ENCODE measurements around the gene SLC13A5.
"Not testable (repeated sequence)": the region's sequence is repeated elsewhere in the genome, so short reads cannot be mapped to it uniquely, and the experiment has no call there.

Gene SLC13A5

DNA sequence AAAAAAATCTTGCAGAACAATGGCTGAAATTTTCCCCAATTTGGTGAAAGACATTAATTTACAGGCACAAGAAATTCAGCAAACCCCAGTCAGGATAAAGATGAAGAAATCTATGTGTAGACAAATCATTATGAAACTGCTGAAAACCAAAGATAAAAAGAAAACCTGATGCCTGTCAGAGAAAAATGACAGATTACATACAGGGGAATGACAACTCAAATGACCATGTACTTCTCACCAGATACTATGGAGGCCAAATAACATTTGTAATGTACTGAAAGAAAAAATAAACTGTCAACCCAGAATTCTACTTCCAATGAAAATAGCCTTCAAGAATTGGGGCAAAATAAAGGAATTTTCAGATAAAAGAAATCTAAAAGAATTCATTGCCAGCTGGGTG, 35.4 kb upstream of the SLC13A5 start:
- Histone ChIP-seq H3K4me1 (ENCODE audit: control insufficient read depth, insufficient read depth, low read length) (peaks cover 4% of the 10 kb centered on the region; the same call in 1 of the 2 replicates), H3K36me3 (ENCODE audit: control insufficient read depth, insufficient read depth, low read length) (no peaks in the 10 kb centered on the region), H3K27ac (ENCODE audit: low read length) (no peak overlapping the region), H3K9me3 (ENCODE audit: control insufficient read depth, insufficient read depth, low read length) (no peaks in the 10 kb centered on the region; the same call in 1 of the 2 replicates), H3K4me3 (ENCODE audit: low read length) (no peak overlapping the region), H3K27me3 (ENCODE audit: control insufficient read depth, insufficient read depth, low read length) (no peaks in the 10 kb centered on the region)
- DNase-seq (ENCODE audit: low read depth, low spot score): no peak

DNA sequence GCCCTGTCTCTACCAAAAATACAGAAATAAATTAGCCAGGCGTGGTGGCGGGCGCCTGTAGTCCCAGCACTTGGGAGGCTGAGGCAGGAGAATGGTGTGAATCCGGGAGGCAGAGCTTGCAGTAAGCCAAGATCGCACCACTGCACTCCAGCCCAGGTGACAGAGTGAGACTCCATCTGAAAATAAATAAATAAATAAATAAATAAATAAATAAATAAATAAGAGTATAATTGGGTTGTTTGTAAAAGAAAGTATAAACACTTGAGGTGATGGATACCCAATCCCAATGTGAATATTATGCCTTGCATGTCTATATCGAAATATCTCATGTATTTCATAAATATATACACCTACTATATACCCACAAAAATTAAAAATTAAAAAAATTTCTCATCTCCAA, 33.5 kb upstream of the SLC13A5 start:
- H3K27ac ChIP-seq (ENCODE audit: low read length); H3K36me3 ChIP-seq (ENCODE audit: control insufficient read depth, insufficient read depth, low read length); H3K4me3 ChIP-seq (ENCODE audit: low read length); H3K9me3 ChIP-seq (ENCODE audit: control insufficient read depth, insufficient read depth, low read length); H3K4me1 ChIP-seq (ENCODE audit: control insufficient read depth, insufficient read depth, low read length); DNase-seq (ENCODE audit: low read depth, low spot score); H3K27me3 ChIP-seq (ENCODE audit: control insufficient read depth, insufficient read depth, low read length): not testable (repeated sequence)
- WGBS (ENCODE audit: insufficient coverage, insufficient read length): 100% methylated on average over 1 of the region's 6 CpGs

DNA sequence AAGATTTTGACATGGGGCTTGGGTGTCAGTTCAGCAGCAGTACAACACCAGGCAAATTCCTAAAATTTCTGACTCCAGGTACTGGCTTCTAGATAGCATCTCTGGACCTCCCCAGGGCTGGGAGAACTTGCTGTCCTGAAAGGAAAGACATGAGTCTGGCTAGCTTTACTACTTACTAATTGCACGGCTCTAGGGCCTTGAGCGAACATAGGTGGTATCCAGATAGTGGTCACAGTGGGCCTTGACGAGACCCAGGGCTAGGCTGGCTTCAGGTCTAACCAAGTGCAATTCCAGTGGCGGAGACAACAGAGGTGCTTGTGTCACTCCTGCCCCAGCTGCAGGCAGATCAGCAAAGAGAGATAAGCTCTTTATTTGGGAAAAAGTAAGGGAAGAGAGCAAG, 16.4 kb upstream of the SLC13A5 start:
- no peaks in the 10 kb centered on the region for H3K4me1 ChIP-seq (ENCODE audit: control insufficient read depth, insufficient read depth, low read length)
- H3K36me3 ChIP-seq (ENCODE audit: control insufficient read depth, insufficient read depth, low read length): no peaks in the 10 kb centered on the region
- no peak overlapping the region for H3K4me3 ChIP-seq (ENCODE audit: low read length)
- WGBS (ENCODE audit: insufficient coverage, insufficient read length): no CpG with 5 or more reads among the region's 4 CpGs
- H3K9me3 ChIP-seq (ENCODE audit: control insufficient read depth, insufficient read depth, low read length): no peaks in the 10 kb centered on the region
- no peak overlapping the region for H3K27ac ChIP-seq (ENCODE audit: low read length)
- no peak for DNase-seq (ENCODE audit: low read depth, low spot score)
- H3K27me3 ChIP-seq (ENCODE audit: control insufficient read depth, insufficient read depth, low read length): no peaks in the 10 kb centered on the region

DNA sequence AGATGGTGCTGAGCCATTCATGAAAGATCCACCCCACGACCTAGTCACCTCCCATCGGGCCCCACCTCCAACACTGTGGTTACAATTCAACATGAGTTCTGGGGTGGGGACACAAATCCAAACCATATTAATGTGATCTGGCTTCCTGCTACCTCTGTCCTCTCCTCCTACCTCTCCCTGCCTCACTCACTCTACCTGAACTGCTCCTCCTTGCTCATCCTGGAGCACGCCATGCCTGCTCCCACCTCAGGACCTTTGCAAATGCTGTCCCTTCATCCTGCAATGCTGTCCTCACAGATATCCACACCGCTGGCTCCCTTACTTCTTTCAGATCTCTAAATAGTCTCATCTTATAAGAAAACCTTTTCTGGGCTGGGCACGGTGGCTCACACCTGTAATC, 10.8 kb upstream of the SLC13A5 start:
- DNase-seq (ENCODE audit: low read depth, low spot score): no peak
- Histone ChIP-seq H3K4me3 (ENCODE audit: low read length) (no peak overlapping the region), H3K27me3 (ENCODE audit: control insufficient read depth, insufficient read depth, low read length) (no peaks in the 10 kb centered on the region), H3K9me3 (ENCODE audit: control insufficient read depth, insufficient read depth, low read length) (no peaks in the 10 kb centered on the region), H3K36me3 (ENCODE audit: control insufficient read depth, insufficient read depth, low read length) (no peaks in the 10 kb centered on the region), H3K27ac (ENCODE audit: low read length) (no peak overlapping the region), H3K4me1 (ENCODE audit: control insufficient read depth, insufficient read depth, low read length) (no peaks in the 10 kb centered on the region)
- WGBS (ENCODE audit: insufficient coverage, insufficient read length): no CpG with 5 or more reads among the region's 5 CpGs

DNA sequence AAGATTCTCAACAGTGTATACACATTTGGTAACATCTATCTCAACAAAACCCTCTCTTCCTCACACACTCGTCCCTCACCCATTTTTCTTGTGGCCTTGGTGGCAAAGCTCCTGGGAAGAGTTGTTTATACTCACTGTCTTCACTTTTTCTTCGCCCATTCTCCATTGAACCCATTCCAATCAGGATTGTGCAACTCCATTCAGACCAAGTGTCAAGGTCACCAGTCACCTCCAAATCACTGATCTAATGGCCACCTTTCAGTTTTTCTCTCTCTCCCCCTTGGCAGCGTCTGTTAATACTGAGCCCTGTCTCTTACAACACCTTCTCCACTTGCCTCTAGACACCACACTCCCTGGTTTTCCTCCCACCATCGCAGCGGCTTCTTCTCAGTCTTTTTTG, 8.6 kb upstream of the SLC13A5 start:
- H3K4me1 ChIP-seq (ENCODE audit: control insufficient read depth, insufficient read depth, low read length): no peaks in the 10 kb centered on the region
- H3K4me3 ChIP-seq (ENCODE audit: low read length): no peak overlapping the region
- no peak overlapping the region for H3K27ac ChIP-seq (ENCODE audit: low read length)
- no peaks in the 10 kb centered on the region for H3K27me3 ChIP-seq (ENCODE audit: control insufficient read depth, insufficient read depth, low read length)
- H3K9me3 ChIP-seq (ENCODE audit: control insufficient read depth, insufficient read depth, low read length): no peaks in the 10 kb centered on the region
- no CpG with 5 or more reads among the region's 5 CpGs for WGBS (ENCODE audit: insufficient coverage, insufficient read length)
- no peaks in the 10 kb centered on the region for H3K36me3 ChIP-seq (ENCODE audit: control insufficient read depth, insufficient read depth, low read length)
- DNase-seq (ENCODE audit: low read depth, low spot score): no peak

DNA sequence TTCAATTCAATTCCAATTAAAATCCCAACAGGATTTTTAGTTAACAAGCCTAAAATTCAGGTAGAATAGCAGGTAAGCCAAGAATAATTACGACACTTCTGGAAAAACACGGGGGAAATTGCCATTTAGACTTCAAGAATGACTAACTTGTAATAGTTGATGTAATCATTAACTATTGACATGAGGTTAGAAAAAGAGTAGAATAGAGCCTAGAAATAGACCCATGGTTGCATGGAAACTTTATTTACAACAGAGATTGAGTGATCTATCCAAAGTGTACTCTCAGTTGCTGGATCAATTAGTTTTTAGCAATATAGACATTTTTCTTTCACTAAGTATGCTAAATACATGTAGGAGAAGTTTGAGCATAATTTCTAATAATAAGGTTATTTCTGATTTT, 3.6 kb upstream of the SLC13A5 start:
- Histone ChIP-seq H3K9me3 (ENCODE audit: control insufficient read depth, insufficient read depth, low read length) (no peaks in the 10 kb centered on the region), H3K36me3 (ENCODE audit: control insufficient read depth, insufficient read depth, low read length) (no peaks in the 10 kb centered on the region), H3K4me1 (ENCODE audit: control insufficient read depth, insufficient read depth, low read length) (no peaks in the 10 kb centered on the region), H3K27ac (ENCODE audit: low read length) (no peak overlapping the region), H3K27me3 (ENCODE audit: control insufficient read depth, insufficient read depth, low read length) (peaks cover 8% of the 10 kb centered on the region; the same call in 1 of the 2 replicates), H3K4me3 (ENCODE audit: low read length) (no peak overlapping the region)
- no peak for DNase-seq (ENCODE audit: low read depth, low spot score)
- WGBS (ENCODE audit: insufficient coverage, insufficient read length): no CpG with 5 or more reads among the region's 2 CpGs

DNA sequence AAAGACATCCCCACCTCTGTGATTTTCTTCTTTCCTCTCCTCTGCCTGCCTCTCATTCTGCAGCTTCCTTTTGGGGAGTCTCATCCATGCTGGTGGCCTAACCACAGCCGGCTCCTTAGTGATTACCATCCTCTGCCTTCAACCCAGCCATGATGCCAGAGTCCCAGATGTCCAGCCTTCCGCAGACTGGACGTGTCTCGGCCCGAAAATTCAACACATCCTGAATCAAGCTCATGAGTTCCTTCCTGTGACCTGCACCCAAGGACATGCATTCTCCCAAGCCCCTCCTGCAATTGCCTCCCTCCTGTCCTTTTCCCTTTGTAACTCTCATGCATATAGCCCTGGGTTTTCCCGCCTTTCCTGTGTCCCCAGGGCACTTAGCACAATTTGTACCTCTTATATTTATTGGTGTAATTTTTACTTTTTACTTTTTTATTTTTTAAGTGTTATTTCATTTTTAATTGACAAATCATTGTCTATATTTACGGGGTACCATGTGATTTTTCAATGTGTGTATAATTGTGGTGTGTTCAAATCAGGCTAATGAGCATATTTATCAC, 1.2 kb upstream of the SLC13A5 start:
- no peaks in the 10 kb centered on the region for H3K4me1 ChIP-seq (ENCODE audit: control insufficient read depth, insufficient read depth, low read length)

DNA sequence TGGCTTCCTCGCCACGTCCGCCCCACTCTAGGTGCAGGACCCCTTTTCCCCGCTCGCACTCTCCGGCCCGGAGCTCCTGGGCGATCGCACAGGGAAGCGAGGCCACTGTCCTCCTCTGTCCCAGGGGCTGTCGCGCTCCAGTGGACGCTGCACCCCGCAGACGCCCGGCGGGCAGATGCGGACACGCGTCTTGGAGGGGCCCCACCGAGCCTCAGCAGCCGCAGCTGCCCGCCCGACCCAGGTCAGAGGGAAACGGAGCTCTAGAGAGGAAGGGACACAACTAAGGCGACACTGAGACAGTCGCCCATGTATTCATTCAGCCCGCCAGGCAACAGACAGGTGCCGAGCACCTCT, 726 bp upstream of the SLC13A5 start:
- peak overlapping the region; percentile 59; the same call in 1 of the 2 replicates for H3K4me3 ChIP-seq (ENCODE audit: low read length)
- H3K36me3 ChIP-seq (ENCODE audit: control insufficient read depth, insufficient read depth, low read length): no peaks in the 10 kb centered on the region
- DNase-seq (ENCODE audit: low read depth, low spot score): no peak
- H3K4me1 ChIP-seq (ENCODE audit: control insufficient read depth, insufficient read depth, low read length): no peaks in the 10 kb centered on the region
- H3K27ac ChIP-seq (ENCODE audit: low read length): no peak overlapping the region
- no peaks in the 10 kb centered on the region for H3K9me3 ChIP-seq (ENCODE audit: control insufficient read depth, insufficient read depth, low read length)
- peaks cover 8% of the 10 kb centered on the region; the same call in 1 of the 2 replicates for H3K27me3 ChIP-seq (ENCODE audit: control insufficient read depth, insufficient read depth, low read length)
- no CpG with 5 or more reads among the region's 29 CpGs for WGBS (ENCODE audit: insufficient coverage, insufficient read length)

More for the DNA sequence above, 1.2 kb upstream of the SLC13A5 start:
- no peaks in the 10 kb centered on the region for H3K9me3 ChIP-seq (ENCODE audit: control insufficient read depth, insufficient read depth, low read length)
- H3K36me3 ChIP-seq (ENCODE audit: control insufficient read depth, insufficient read depth, low read length): no peaks in the 10 kb centered on the region
- no CpG with 5 or more reads among the region's 7 CpGs for WGBS (ENCODE audit: insufficient coverage, insufficient read length)
- H3K27ac ChIP-seq (ENCODE audit: low read length): no peak overlapping the region
- H3K27me3 ChIP-seq (ENCODE audit: control insufficient read depth, insufficient read depth, low read length): peaks cover 8% of the 10 kb centered on the region; the same call in 1 of the 2 replicates
- no peak for DNase-seq (ENCODE audit: low read depth, low spot score)
- H3K4me3 ChIP-seq (ENCODE audit: low read length): peak overlapping the region; percentile 59; the same call in 1 of the 2 replicates

DNA sequence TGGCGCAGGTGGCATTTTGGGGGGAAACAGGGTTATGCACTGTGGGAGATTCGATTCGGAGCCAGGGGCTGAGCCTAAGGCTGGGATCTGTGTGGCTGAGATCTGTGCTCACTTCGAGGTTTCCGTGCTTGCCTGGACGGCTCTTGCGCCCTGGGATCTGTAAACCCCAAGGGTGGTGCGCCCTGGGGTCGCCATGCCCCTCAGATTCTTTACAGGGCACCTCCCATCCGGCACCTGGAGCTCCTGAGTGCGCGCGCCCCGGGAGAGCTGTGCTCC, 377 bp downstream of the SLC13A5 start:
- Histone ChIP-seq H3K27ac (ENCODE audit: low read length) (no peak overlapping the region), H3K36me3 (ENCODE audit: control insufficient read depth, insufficient read depth, low read length) (no peaks in the 10 kb centered on the region), H3K4me3 (ENCODE audit: low read length) (peak overlapping the region; percentile 59; the same call in 1 of the 2 replicates), H3K27me3 (ENCODE audit: control insufficient read depth, insufficient read depth, low read length) (peaks cover 8% of the 10 kb centered on the region; the same call in 1 of the 2 replicates), H3K9me3 (ENCODE audit: control insufficient read depth, insufficient read depth, low read length) (no peaks in the 10 kb centered on the region), H3K4me1 (ENCODE audit: control insufficient read depth, insufficient read depth, low read length) (no peaks in the 10 kb centered on the region)
- WGBS (ENCODE audit: insufficient coverage, insufficient read length): no CpG with 5 or more reads among the region's 14 CpGs
- no peak for DNase-seq (ENCODE audit: low read depth, low spot score)

DNA sequence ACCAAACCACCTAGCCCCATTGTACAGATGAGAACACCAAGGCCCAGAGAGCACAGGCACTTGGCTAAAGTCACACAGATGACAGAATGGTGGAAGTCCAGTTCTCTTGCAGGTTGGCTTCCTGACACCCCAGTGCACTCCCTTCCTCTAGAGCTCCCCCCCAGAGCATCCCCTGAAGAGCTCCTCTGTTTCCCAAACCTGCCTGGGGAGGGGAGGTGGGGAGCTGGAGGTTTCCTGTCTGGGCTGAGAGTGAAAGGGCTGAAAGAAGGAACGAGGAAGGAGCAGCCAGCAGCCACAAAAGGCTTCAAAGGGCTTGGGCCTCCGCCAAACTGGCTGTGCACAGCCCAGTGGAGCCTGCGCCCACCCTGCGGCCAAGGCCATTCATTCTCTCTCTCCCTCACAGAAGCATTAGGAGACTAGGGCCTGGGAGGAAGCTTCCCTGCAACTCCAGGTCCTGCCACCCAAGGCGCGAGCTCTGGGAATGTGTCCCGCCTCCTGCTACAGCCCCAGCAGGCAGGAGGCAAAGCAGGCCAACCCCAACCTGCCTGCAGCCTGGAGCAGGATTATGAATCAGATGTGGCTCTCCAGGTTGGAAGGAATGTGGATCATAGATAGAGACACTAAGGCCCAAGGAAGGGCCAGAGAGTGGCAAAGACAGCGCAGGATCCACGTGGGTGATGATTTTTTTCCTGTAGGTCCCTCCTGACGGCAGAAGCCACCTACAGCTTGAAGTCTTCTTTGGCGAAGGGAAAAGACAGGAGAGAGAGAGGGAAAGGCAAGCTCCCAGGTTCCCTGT, 913 bp downstream of the SLC13A5 start:
- Histone ChIP-seq H3K4me1 (ENCODE audit: control insufficient read depth, insufficient read depth, low read length) (no peaks in the 10 kb centered on the region), H3K9me3 (ENCODE audit: control insufficient read depth, insufficient read depth, low read length) (no peaks in the 10 kb centered on the region), H3K36me3 (ENCODE audit: control insufficient read depth, insufficient read depth, low read length) (no peaks in the 10 kb centered on the region), H3K27me3 (ENCODE audit: control insufficient read depth, insufficient read depth, low read length) (peaks cover 8% of the 10 kb centered on the region; the same call in 1 of the 2 replicates), H3K27ac (ENCODE audit: low read length) (no peak overlapping the region), H3K4me3 (ENCODE audit: low read length) (no peak overlapping the region; the same call in 1 of the 2 replicates)
- no CpG with 5 or more reads among the region's 11 CpGs for WGBS (ENCODE audit: insufficient coverage, insufficient read length)
- DNase-seq (ENCODE audit: low read depth, low spot score): no peak

DNA sequence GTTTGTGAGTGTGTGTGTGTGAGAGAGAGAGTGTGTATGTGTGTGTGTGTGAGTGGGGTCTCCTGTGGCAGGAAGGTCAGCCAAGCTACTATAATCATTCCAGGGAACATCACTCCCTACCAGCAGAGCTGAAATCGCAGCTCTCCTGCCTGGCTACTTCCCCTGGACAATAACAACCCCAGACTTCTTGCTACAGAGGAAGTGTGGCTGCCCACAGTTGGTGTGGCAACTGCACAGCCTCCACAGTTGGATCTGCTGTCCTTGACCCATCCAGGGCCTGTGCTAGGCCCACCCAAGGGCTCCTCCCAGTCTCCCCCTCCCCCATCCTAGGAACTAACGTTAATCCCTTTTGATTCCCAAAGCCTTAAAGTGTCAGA, 1.5 kb downstream of the SLC13A5 start:
- Histone ChIP-seq H3K36me3 (ENCODE audit: control insufficient read depth, insufficient read depth, low read length) (no peaks in the 10 kb centered on the region), H3K9me3 (ENCODE audit: control insufficient read depth, insufficient read depth, low read length) (no peaks in the 10 kb centered on the region), H3K27ac (ENCODE audit: low read length) (no peak overlapping the region), H3K27me3 (ENCODE audit: control insufficient read depth, insufficient read depth, low read length) (peaks cover 8% of the 10 kb centered on the region; the same call in 1 of the 2 replicates), H3K4me1 (ENCODE audit: control insufficient read depth, insufficient read depth, low read length) (no peaks in the 10 kb centered on the region), H3K4me3 (ENCODE audit: low read length) (no peak overlapping the region)
- no CpG with 5 or more reads among the region's 2 CpGs for WGBS (ENCODE audit: insufficient coverage, insufficient read length)
- no peak for DNase-seq (ENCODE audit: low read depth, low spot score)

All from iPS DF 6.9 (cell line).